Esophagus (tissue), 2 donors: Measurements from ENCODE around the gene GINS2. TPM values are rescaled to one million over a fixed set of nuclear protein-coding genes. Genes with fewer than 3 reads are reported as not detected.

Experiments used
- H3K27ac ChIP-seq, 2 donors: one replicate each; pipeline ENCODE4 v1.5.1; 2013; ENCODE audit warnings: low read depth in 2 of 2, mild to moderate bottlenecking in 2 of 2, inconsistent platforms in 1 of 2, low read length in 1 of 2, moderate library complexity in 1 of 2
- H3K27me3 ChIP-seq, 2 donors: one replicate each; pipeline ENCODE4 v1.6.1; 2013; ENCODE audit warnings: low read length in 2 of 2, control low read depth in 1 of 2, mild to moderate bottlenecking in 1 of 2; ENCODE audit not compliant: insufficient read depth in 2 of 2, control insufficient read depth in 1 of 2
- H3K36me3 ChIP-seq, 2 donors: one replicate each; pipeline ENCODE4 v1.6.1; 2013; ENCODE audit warnings: low read length in 1 of 2; ENCODE audit not compliant: control insufficient read depth in 2 of 2, insufficient read depth in 2 of 2
- H3K4me1 ChIP-seq, 2 donors: one replicate each; pipeline ENCODE4 v1.6.1; 2013; ENCODE audit warnings: low read length in 1 of 2; ENCODE audit not compliant: control insufficient read depth in 2 of 2, insufficient read depth in 2 of 2
- H3K4me3 ChIP-seq, 2 donors: one replicate each; pipeline ENCODE4 v1.5.1; 2013; ENCODE audit warnings: low read length in 2 of 2, mild to moderate bottlenecking in 2 of 2, low read depth in 1 of 2, moderate library complexity in 1 of 2
- H3K9me3 ChIP-seq, 2 donors: one replicate each; pipeline ENCODE4 v1.6.1; 2013; ENCODE audit warnings: mild to moderate bottlenecking in 2 of 2, low read depth in 1 of 2, low read length in 1 of 2, moderate library complexity in 1 of 2; ENCODE audit not compliant: control insufficient read depth in 2 of 2, insufficient read depth in 1 of 2
- WGBS, 2 donors: extraction: QIAGEN DNeasy Blood & Tissue Kit; methylation state at CpG; one replicate each; pipeline ENCODE4 v1.1.7; 2013; 5-methylcytosine and 5-hydroxymethylcytosine counted together
- polyA plus RNA-seq, 2 donors: library from polyadenylated mRNA; stranded (reverse); fragments of 200-250 nt; gene quantifications; one replicate each; pipeline ENCODE4 v1.2.3, GENCODE V29; 2013
- donor health status: healthy with polysubstance abuse.
- donor health status: Bipolar disorder and iron deficiency.

Gene GINS2
- polyA plus RNA-seq, 2 donors: 3.2 to 6.6 TPM

- 91 to 95% methylated on average over 21 of the region's 21 CpGs for WGBS, 2 donors
Observed at GRCh38 chr16:85644093-85644712, 44.6 kb downstream of the GINS2 start.

DNA sequence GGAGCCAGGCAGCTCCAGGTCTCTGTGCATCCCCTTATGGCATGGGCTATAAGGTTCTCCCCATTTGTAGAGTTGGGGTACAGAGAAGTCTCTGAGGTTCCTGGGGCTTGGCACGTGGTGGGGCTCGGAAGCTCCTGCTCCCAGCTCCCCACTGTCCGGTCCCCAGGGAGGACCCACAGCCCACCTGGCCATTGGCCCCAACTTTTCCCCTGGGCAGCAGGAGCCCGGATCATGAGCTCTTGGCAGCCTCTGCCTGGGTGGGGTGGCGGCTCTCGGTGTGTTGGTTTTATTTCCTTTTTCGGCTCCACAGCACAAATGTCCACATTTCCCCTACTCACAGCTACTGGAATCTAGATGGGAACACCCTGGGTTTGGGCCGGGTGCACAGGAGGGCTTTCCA is 45.1 kb downstream of the GINS2 start:
- no peaks in the 10 kb centered on the region for H3K27me3 ChIP-seq
- no peak overlapping the region for H3K4me3 ChIP-seq
- H3K4me1 ChIP-seq: peaks cover 14 to 59% of the 10 kb centered on the region in 2 donors
- peak overlapping the region in 1 of 2 donors; percentile 27 for H3K27ac ChIP-seq
- H3K9me3 ChIP-seq: no peaks in the 10 kb centered on the region
- 61 to 63% methylated on average over 8 of the region's 8 CpGs for WGBS, 2 donors
- peaks cover 0 to 20% of the 10 kb centered on the region in 2 donors for H3K36me3 ChIP-seq

More at GRCh38 chr16:85644093-85644712, 44.6 kb downstream of the GINS2 start:
- no peak overlapping the region for H3K4me3 ChIP-seq
- H3K4me1 ChIP-seq: peaks cover 14 to 55% of the 10 kb centered on the region in 2 donors
- no peak overlapping the region for H3K27ac ChIP-seq
- no peaks in the 10 kb centered on the region for H3K27me3 ChIP-seq
- H3K36me3 ChIP-seq: peaks cover 0 to 21% of the 10 kb centered on the region in 2 donors
- H3K9me3 ChIP-seq: no peaks in the 10 kb centered on the region

- 87 to 89% methylated on average over 30 to 32 of the region's 32 CpGs for WGBS, 2 donors
- H3K4me1 ChIP-seq: peaks cover 14 to 59% of the 10 kb centered on the region in 2 donors
- no peaks in the 10 kb centered on the region for H3K27me3 ChIP-seq
- H3K27ac ChIP-seq: no peak overlapping the region
- H3K4me3 ChIP-seq: no peak overlapping the region
- H3K9me3 ChIP-seq: no peaks in the 10 kb centered on the region
- peaks cover 0 to 15% of the 10 kb centered on the region in 2 donors for H3K36me3 ChIP-seq
Observed at GRCh38 chr16:85642762-85643358, 45.9 kb downstream of the GINS2 start.

- H3K4me3 ChIP-seq: no peak overlapping the region
- peaks cover 0 to 20% of the 10 kb centered on the region in 2 donors for H3K36me3 ChIP-seq
- WGBS, 2 donors: 45% methylated on average over 12 of the region's 12 CpGs
- H3K9me3 ChIP-seq: no peaks in the 10 kb centered on the region
- peaks cover 14 to 59% of the 10 kb centered on the region in 2 donors for H3K4me1 ChIP-seq
- H3K27me3 ChIP-seq: no peaks in the 10 kb centered on the region
- H3K27ac ChIP-seq: peak overlapping the region in 1 of 2 donors; percentile 22
Observed at GRCh38 chr16:85641776-85642176, 47.0 kb downstream of the GINS2 start.

GRCh38 chr16:85641305-85641704 is 47.4 kb downstream of the GINS2 start:
- Histone ChIP-seq H3K27me3 (no peaks in the 10 kb centered on the region), H3K27ac (peak overlapping the region in 1 of 2 donors; percentile 22), H3K4me3 (no peak overlapping the region), H3K9me3 (no peaks in the 10 kb centered on the region), H3K4me1 (peaks cover 14 to 56% of the 10 kb centered on the region in 2 donors), H3K36me3 (peaks cover 0 to 17% of the 10 kb centered on the region in 2 donors)
- 67 to 71% methylated on average over 24 of the region's 24 CpGs for WGBS, 2 donors

GRCh38 chr16:85640585-85640984 is 48.2 kb downstream of the GINS2 start:
- Histone ChIP-seq H3K4me3 (no peak overlapping the region), H3K27me3 (no peaks in the 10 kb centered on the region), H3K9me3 (no peaks in the 10 kb centered on the region), H3K4me1 (peaks cover 20 to 57% of the 10 kb centered on the region in 2 donors), H3K27ac (no peak overlapping the region), H3K36me3 (peaks cover 0 to 11% of the 10 kb centered on the region in 2 donors)
- 59 to 73% methylated on average over 31 of the region's 31 CpGs for WGBS, 2 donors

DNA sequence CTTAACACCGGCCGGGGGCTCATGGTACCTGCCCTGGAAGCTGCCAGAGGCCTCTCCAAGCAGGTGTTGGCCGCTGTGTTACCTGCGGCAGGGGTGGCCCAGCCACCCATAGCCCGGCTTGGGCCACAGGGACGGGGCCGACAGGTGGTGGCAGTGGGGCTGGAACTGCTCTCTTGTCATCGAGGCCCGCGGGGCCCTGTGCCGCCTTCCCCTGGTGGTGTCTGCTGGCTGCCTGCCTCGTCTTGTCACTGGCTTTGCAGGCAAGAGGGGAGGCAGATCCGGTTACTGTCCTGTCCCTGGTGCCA is 48.5 kb downstream of the GINS2 start:
- WGBS, 2 donors: 61 to 66% methylated on average over 13 of the region's 13 CpGs
- Histone ChIP-seq H3K27ac (peak overlapping the region in 1 of 2 donors; percentile 61), H3K4me3 (no peak overlapping the region), H3K27me3 (no peaks in the 10 kb centered on the region), H3K36me3 (peaks cover 0 to 11% of the 10 kb centered on the region in 2 donors), H3K4me1 (peaks cover 17 to 56% of the 10 kb centered on the region in 2 donors), H3K9me3 (no peaks in the 10 kb centered on the region)

DNA sequence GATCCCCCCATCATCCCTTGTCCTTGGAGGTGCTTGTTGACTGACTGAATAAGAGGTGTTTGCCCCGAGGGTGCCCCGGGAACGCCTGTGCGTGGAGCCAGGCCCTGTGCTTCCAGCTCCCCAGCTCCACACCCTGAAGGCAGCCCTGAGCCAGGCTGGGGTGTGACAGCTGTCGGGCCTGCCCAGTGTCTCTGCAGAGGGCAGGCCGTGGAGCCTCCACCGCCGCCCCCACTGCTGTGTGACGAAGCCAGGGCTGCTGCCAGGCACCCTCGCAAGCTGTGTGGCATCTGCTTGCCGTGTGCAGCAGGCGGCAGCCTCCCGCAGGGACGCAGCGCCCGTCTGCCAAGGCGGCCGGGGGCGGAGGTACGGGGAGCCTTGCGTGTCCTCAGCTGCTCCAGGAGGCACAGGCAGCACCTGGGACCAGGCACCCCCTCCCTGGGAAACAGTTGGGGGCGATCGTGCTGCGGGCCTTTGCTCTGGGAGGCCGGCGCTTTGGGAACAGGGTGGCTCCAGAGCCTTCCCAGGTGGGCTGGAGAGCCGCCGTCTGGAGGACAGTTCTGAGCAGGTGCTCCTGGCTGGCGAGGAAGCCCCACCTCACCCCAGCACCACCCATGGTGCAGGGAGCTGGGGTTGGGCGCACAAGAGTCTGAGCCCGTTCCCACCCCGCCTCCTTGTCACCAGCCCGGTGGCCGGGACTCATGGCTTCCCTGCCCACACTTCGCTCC is 49.1 kb downstream of the GINS2 start:
- Histone ChIP-seq H3K27me3 (no peaks in the 10 kb centered on the region), H3K9me3 (no peaks in the 10 kb centered on the region), H3K4me1 (peaks cover 17 to 56% of the 10 kb centered on the region in 2 donors), H3K36me3 (peaks cover 0 to 11% of the 10 kb centered on the region in 2 donors), H3K27ac (peak overlapping the region; percentile 38 to 61), H3K4me3 (no peak overlapping the region)
- WGBS, 2 donors: 57 to 58% methylated on average over 35 of the region's 35 CpGs

GRCh38 chr16:85638695-85639409 is 49.9 kb downstream of the GINS2 start:
- peaks cover 0 to 19% of the 10 kb centered on the region in 2 donors for H3K36me3 ChIP-seq
- WGBS, 2 donors: 66 to 71% methylated on average over 26 of the region's 26 CpGs
- no peaks in the 10 kb centered on the region for H3K27me3 ChIP-seq
- no peaks in the 10 kb centered on the region for H3K9me3 ChIP-seq
- no peak overlapping the region for H3K4me3 ChIP-seq
- peak overlapping the region; percentile 32 to 38 for H3K27ac ChIP-seq
- H3K4me1 ChIP-seq: peaks cover 17 to 54% of the 10 kb centered on the region in 2 donors
